SK-N-SH treated with all-trans-retinoic acid at 6 μM for 48 hours (cell line): ENCODE measurements around the gene SLC6A6.

ENCODE experiments used
- ARNTL ChIP-seq: fragments of 450-650 bp; formaldehyde crosslinking; IDR thresholded peaks from 2 replicates; pipeline ENCODE4 v1.5.0; 2020; ENCODE audit warnings: low read depth, mild to moderate bottlenecking, moderate library complexity, borderline replicate concordance
- BACH2 ChIP-seq: fragments of 250-450 bp; sonication (Bioruptor Pico); IDR thresholded peaks from 2 replicates; pipeline ENCODE4 v1.9.0; 2021; ENCODE audit warnings: mild to moderate bottlenecking, borderline replicate concordance
- CSRNP3 ChIP-seq: fragments of 250-450 bp; sonication (Bioruptor Pico); IDR thresholded peaks from 2 replicates; pipeline ENCODE4 v1.5.1; 2021; ENCODE audit warnings: mild to moderate bottlenecking, moderate library complexity
- GLIS3 ChIP-seq: fragments of 250-450 bp; sonication (Bioruptor Pico); IDR thresholded peaks from 2 replicates; pipeline ENCODE4 v1.5.0; 2020; ENCODE audit warnings: mild to moderate bottlenecking, moderate library complexity
- ISL1 ChIP-seq: fragments of 250-450 bp; sonication (Bioruptor Pico); IDR thresholded peaks from 2 replicates; pipeline ENCODE4 v2.1.2; 2022; ENCODE audit warnings: mild to moderate bottlenecking, moderate library complexity
- PPARA ChIP-seq: fragments of 250-450 bp; sonication (Bioruptor Pico); IDR thresholded peaks from 2 replicates; pipeline ENCODE4 v1.5.0; 2020; ENCODE audit warnings: mild to moderate bottlenecking, borderline replicate concordance
- RARB ChIP-seq: fragments of 250-450 bp; sonication (Bioruptor Pico); IDR thresholded peaks from 2 replicates; pipeline ENCODE4 v1.8.0; 2021; ENCODE audit warnings: mild to moderate bottlenecking, moderate library complexity
- TOX ChIP-seq: fragments of 250-450 bp; sonication (Bioruptor Pico); IDR thresholded peaks from 2 replicates; pipeline ENCODE4 v1.8.0; 2021; ENCODE audit warnings: mild to moderate bottlenecking, moderate library complexity, borderline replicate concordance
- TSHZ2 ChIP-seq: fragments of 250-450 bp; sonication (Bioruptor Pico); IDR thresholded peaks from 2 replicates; pipeline ENCODE4 v1.5.0; 2020; ENCODE audit warnings: mild to moderate bottlenecking, moderate library complexity
- ZFP3 ChIP-seq: fragments of 250-450 bp; sonication (Bioruptor Pico); IDR thresholded peaks from 2 replicates; pipeline ENCODE4 v1.5.0; 2020; ENCODE audit warnings: mild to moderate bottlenecking, moderate library complexity
- ZNF70 ChIP-seq: fragments of 450-650 bp; formaldehyde crosslinking; IDR thresholded peaks from 2 replicates; pipeline ENCODE4 v1.5.0; 2020; ENCODE audit warnings: mild to moderate bottlenecking, moderate library complexity
- ZNF8 ChIP-seq: fragments of 450-650 bp; formaldehyde crosslinking; IDR thresholded peaks from 2 replicates; pipeline ENCODE4 v1.5.0; 2020; ENCODE audit warnings: mild to moderate bottlenecking, moderate library complexity
- TF ChIP-seq, protein P1 (sequence below): fragments of 250-450 bp; sonication (Bioruptor Pico); IDR thresholded peaks from 2 replicates; pipeline ENCODE4 v1.8.0; 2020; ENCODE audit warnings: mild to moderate bottlenecking, moderate library complexity, borderline replicate concordance
- TF ChIP-seq, protein P2 (sequence below): fragments of 250-450 bp; sonication (Bioruptor Pico); IDR thresholded peaks from 2 replicates; pipeline ENCODE4 v1.5.1; 2020; ENCODE audit warnings: low read depth, mild to moderate bottlenecking, moderate library complexity

- TF ChIP-seq, protein P1, sequence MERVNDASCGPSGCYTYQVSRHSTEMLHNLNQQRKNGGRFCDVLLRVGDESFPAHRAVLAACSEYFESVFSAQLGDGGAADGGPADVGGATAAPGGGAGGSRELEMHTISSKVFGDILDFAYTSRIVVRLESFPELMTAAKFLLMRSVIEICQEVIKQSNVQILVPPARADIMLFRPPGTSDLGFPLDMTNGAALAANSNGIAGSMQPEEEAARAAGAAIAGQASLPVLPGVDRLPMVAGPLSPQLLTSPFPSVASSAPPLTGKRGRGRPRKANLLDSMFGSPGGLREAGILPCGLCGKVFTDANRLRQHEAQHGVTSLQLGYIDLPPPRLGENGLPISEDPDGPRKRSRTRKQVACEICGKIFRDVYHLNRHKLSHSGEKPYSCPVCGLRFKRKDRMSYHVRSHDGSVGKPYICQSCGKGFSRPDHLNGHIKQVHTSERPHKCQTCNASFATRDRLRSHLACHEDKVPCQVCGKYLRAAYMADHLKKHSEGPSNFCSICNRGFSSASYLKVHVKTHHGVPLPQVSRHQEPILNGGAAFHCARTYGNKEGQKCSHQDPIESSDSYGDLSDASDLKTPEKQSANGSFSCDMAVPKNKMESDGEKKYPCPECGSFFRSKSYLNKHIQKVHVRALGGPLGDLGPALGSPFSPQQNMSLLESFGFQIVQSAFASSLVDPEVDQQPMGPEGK (CRISPR knock-in tag) = no peak
- TF ChIP-seq ISL1 = no peak
- TF ChIP-seq CSRNP3 = no peak
- TF ChIP-seq ZFP3 (CRISPR knock-in tag) = no peak
- no peak for TF ChIP-seq ZNF8
- TF ChIP-seq BACH2 (CRISPR knock-in tag) = no peak
- TF ChIP-seq RARB (CRISPR knock-in tag) = no peak
- no peak for TF ChIP-seq GLIS3
- TF ChIP-seq, protein P2, sequence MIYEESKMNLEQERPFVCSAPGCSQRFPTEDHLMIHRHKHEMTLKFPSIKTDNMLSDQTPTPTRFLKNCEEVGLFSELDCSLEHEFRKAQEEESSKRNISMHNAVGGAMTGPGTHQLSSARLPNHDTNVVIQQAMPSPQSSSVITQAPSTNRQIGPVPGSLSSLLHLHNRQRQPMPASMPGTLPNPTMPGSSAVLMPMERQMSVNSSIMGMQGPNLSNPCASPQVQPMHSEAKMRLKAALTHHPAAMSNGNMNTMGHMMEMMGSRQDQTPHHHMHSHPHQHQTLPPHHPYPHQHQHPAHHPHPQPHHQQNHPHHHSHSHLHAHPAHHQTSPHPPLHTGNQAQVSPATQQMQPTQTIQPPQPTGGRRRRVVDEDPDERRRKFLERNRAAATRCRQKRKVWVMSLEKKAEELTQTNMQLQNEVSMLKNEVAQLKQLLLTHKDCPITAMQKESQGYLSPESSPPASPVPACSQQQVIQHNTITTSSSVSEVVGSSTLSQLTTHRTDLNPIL = no peak
- no peak for TF ChIP-seq ARNTL (CRISPR knock-in tag)
- TF ChIP-seq TOX (CRISPR knock-in tag) = no peak
- TF ChIP-seq TSHZ2 (CRISPR knock-in tag) = no peak
- TF ChIP-seq PPARA = no peak
- TF ChIP-seq ZNF70 (CRISPR knock-in tag) = no peak
Observed at GRCh38 chr3:14393440-14394106, 8.8 kb upstream of the SLC6A6 start.
